M059J (cell line): ENCODE measurements around the gene TMIGD3. TPM values are rescaled to one million over a fixed set of nuclear protein-coding genes. Genes with fewer than 3 reads are reported as not detected.

ENCODE experiments used
- DNase-seq: peaks from one replicate; pipeline ENCODE4 v3.0.0-alpha.2; 2012; ENCODE audit warnings: low read depth
- total RNA-seq: library from RNA; depleted of rRNA; stranded (reverse); fragments of >200 nt; shearing (Covaris generic); gene quantifications from 2 replicates; pipeline ENCODE4 v1.2.3, GENCODE V29; 2014; rRNA removed

TMIGD3 gene
- total RNA-seq, 1 experiment from 2014 or later: not detected

GRCh38 chr1:111446967-111447892 lies 56.2 kb downstream of the TMIGD3 start:
- no peak for DNase-seq

- DNase-seq: no peak
Measured at GRCh38 chr1:111446546-111446945, 56.9 kb downstream of the TMIGD3 start.

- DNase-seq: no peak
Measured at GRCh38 chr1:111444031-111444430, 59.4 kb downstream of the TMIGD3 start.

GRCh38 chr1:111442457-111442856 lies 61.0 kb downstream of the TMIGD3 start:
- DNase-seq: no peak

GRCh38 chr1:111441573-111442192 lies 61.8 kb downstream of the TMIGD3 start:
- DNase-seq: no peak

GRCh38 chr1:111439461-111440351 lies 63.7 kb downstream of the TMIGD3 start:
- no peak for DNase-seq

- DNase-seq: peak; percentile 61
Measured at GRCh38 chr1:111436726-111437125, 66.7 kb downstream of the TMIGD3 start.

Other genes with a start within 250 kb of the TMIGD3 start
- not detected in 2 replicates for gene CHIA, start 212.8 kb downstream of the TMIGD3 start, total RNA-seq
- gene OVGP1, start 75.9 kb downstream of the TMIGD3 start, total RNA-seq: 0.15 and 0.37 TPM in 2 replicates
- gene WDR77, start 54.4 kb downstream of the TMIGD3 start, total RNA-seq: 52.9 and 84.5 TPM in 2 replicates
- gene ATP5PB, start 54.2 kb downstream of the TMIGD3 start, total RNA-seq: 486 and 582 TPM in 2 replicates
- gene C1orf162, start 29.6 kb downstream of the TMIGD3 start, total RNA-seq: 0.05 TPM in 1 of 2 replicates, not detected in the other
- not detected in 2 replicates for gene ADORA3, start within 50 bp of the TMIGD3 start, total RNA-seq
- 40.5 and 68.7 TPM in 2 replicates for gene RAP1A, start 116.2 kb upstream of the TMIGD3 start, total RNA-seq
- 2.9 TPM in 2 replicates for gene INKA2, start 235.8 kb upstream of the TMIGD3 start, total RNA-seq